ENCODE measurements around the gene MEFV.
"Not testable (repeated sequence)": the region's sequence is repeated elsewhere in the genome, so short reads cannot be mapped to it uniquely, and the experiment has no call there.

Gene MEFV

DNA sequence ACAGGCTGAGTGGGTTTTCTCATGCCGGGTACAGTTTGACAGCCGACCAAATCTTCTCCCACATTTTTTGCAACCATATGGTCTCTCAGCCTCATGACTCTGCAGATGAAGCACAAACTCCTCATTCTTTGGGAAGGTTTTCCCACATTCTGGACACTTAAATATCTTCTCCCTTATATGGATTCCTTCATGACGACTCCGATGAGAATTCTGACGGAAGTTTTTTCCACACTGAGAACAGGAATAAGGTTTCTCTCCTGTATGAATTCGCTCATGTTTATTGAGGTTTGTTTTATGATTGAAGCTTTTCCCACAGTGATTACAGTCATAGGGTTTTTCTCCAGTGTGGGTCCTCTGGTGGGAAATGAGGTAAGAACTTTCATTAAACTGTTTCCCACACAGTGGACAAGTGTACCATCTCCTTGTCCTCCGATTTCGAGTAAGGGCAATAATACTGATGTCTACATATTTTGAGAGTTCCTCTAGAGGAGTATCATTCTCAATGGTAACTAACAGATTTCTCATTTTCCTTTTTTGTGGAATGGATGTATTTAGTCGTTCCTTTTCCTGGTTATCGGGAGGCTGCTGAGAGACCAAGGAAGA is 32.4 kb downstream of the MEFV start:
- Mint-ChIP-seq H3K27me3 (no peaks in the 10 kb centered on the region), H3K4me3 (no peak overlapping the region), H3K9me3 (peaks cover 9 to 13% of the 10 kb centered on the region in 2 donors), H3K27ac (no peak overlapping the region), H3K36me3 (ENCODE audit: insufficient read depth) (peaks cover 31% of the 10 kb centered on the region), H3K4me1 (ENCODE audit: low read depth in 2 of 2) (no peaks in the 10 kb centered on the region)
- ATAC-seq (replicated peaks) (no peak), DNase-seq (no peak)

- H3K4me1 Mint-ChIP-seq (ENCODE audit: low read depth in 2 of 2) = peaks cover 5 to 13% of the 10 kb centered on the region in 2 donors
- DNase-seq (no peak), ATAC-seq (replicated peaks) (no peak)
- H3K27ac Mint-ChIP-seq = peak overlapping the region in 1 of 2 donors; percentile 35
- H3K9me3 Mint-ChIP-seq = peaks cover 5 to 7% of the 10 kb centered on the region in 2 donors
- peaks cover 17% of the 10 kb centered on the region for H3K36me3 Mint-ChIP-seq (ENCODE audit: insufficient read depth)
- no peaks in the 10 kb centered on the region for H3K27me3 Mint-ChIP-seq
- H3K4me3 Mint-ChIP-seq = no peak overlapping the region
Measured at GRCh38 chr16:3220839-3221238, 35.6 kb downstream of the MEFV start.

DNA sequence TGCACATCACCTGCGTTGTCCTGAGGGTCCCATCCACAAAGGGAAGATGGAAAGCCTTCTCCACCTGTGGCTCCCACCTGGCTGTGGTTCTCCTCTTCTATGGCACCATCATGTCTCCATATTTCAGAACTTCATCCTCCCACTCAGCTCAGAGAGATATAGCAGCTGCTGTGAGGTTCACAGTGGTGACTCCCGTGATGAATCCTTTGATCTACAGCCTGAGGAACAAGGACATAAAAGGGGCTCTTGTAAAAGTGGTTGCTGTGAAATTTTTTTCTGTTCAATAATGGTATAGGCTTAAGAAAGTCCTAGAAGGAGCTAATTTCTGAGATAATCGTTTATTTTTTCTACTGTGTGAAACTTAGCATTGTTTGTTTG is 40.2 kb downstream of the MEFV start:
- Mint-ChIP-seq H3K4me1 (ENCODE audit: low read depth in 2 of 2) (peaks cover 22 to 32% of the 10 kb centered on the region in 2 donors), H3K27ac (peak overlapping the region; percentile 92 to 96), H3K27me3 (no peaks in the 10 kb centered on the region), H3K4me3 (peak overlapping the region; percentile 65 to 76), H3K36me3 (ENCODE audit: insufficient read depth) (peaks cover 18% of the 10 kb centered on the region), H3K9me3 (no peaks in the 10 kb centered on the region)
- ATAC-seq (replicated peaks) (no peak), DNase-seq (no peak)

DNA sequence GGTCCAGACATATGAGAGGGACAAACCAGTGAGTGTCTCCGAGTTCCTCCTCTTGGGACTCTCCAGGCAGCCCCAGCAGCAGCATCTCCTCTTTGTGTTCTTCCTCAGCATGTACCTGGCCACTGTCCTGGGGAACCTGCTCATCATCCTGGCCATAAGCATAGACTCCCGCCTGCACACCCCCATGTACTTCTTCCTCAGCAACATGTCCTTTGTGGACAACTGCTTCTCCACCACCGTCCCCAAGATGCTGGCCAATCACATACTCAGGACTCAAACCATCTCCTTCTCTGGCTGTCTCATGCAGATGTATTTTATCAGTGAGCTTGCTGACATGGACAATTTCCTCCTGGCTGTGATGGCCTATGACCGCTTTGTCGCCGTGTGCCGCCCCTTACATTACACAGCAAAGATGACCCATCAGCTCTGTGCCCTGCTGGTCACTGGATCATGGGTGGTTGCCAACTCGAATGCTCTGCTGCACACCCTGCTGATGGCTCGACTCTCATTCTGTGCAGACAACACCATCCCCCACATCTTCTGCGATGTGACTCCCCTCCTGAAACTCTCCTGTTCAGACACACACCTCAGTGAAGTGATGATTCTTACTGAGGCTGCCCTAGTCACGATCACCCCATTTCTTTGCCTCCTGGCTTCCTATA is 40.7 kb downstream of the MEFV start:
- Mint-ChIP-seq H3K27ac (peak overlapping the region; percentile 92 to 96), H3K27me3 (no peaks in the 10 kb centered on the region), H3K4me1 (ENCODE audit: low read depth in 2 of 2) (peaks cover 22 to 32% of the 10 kb centered on the region in 2 donors), H3K36me3 (ENCODE audit: insufficient read depth) (peaks cover 18% of the 10 kb centered on the region), H3K4me3 (peak overlapping the region; percentile 65 to 76), H3K9me3 (no peaks in the 10 kb centered on the region)
- ATAC-seq (replicated peaks) (no peak), DNase-seq (no peak)

GRCh38 chr16:3214904-3215600 is 41.4 kb downstream of the MEFV start:
- H3K4me1 Mint-ChIP-seq (ENCODE audit: low read depth in 2 of 2) = peaks cover 22 to 32% of the 10 kb centered on the region in 2 donors
- H3K36me3 Mint-ChIP-seq (ENCODE audit: insufficient read depth) = peaks cover 17% of the 10 kb centered on the region
- H3K4me3 Mint-ChIP-seq = peak overlapping the region; percentile 65 to 76
- H3K27ac Mint-ChIP-seq = peak overlapping the region; percentile 92 to 96
- H3K9me3 Mint-ChIP-seq = no peaks in the 10 kb centered on the region
- DNase-seq = peak; percentile 18 to 50 (median 25)
- ATAC-seq (replicated peaks) = peak; percentile 97
- no peaks in the 10 kb centered on the region for H3K27me3 Mint-ChIP-seq

- peaks cover 22 to 28% of the 10 kb centered on the region in 2 donors for H3K4me1 Mint-ChIP-seq (ENCODE audit: low read depth in 2 of 2)
- ATAC-seq (replicated peaks) (no peak), DNase-seq (no peak)
- H3K9me3 Mint-ChIP-seq = no peaks in the 10 kb centered on the region
- H3K36me3 Mint-ChIP-seq (ENCODE audit: insufficient read depth) = peaks cover 15% of the 10 kb centered on the region
- H3K4me3 Mint-ChIP-seq = no peak overlapping the region
- H3K27ac Mint-ChIP-seq = no peak overlapping the region
- peaks cover 0 to 9% of the 10 kb centered on the region in 2 donors for H3K27me3 Mint-ChIP-seq
Measured at GRCh38 chr16:3212567-3212966, 43.9 kb downstream of the MEFV start.

DNA sequence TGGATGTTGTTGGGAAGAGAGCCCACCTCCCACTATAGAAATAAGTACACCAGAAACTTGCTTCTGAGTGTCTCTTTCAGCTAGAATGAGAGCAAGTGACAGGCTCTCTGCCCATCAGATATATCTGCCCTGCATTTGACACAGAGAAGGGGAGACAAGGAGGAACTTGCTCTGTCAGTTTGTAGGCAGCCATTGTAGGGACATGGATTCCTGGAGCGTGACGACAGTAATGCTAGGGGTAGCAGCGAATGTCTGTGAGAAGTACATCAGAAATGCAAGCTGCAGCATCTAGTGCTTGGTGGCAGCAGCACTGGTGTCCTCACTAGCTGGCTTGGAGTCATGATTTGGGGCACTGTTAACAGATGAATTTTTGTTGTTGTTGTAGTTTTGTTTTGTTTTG is 44.4 kb downstream of the MEFV start:
- no peak overlapping the region for H3K27ac Mint-ChIP-seq
- DNase-seq = no peak
- H3K9me3 Mint-ChIP-seq = no peaks in the 10 kb centered on the region
- H3K4me3 Mint-ChIP-seq = no peak overlapping the region
- H3K4me1 Mint-ChIP-seq (ENCODE audit: low read depth in 2 of 2) = peaks cover 22 to 27% of the 10 kb centered on the region in 2 donors
- ATAC-seq (replicated peaks) = no peak
- H3K27me3 Mint-ChIP-seq = peaks cover 0 to 9% of the 10 kb centered on the region in 2 donors
- peaks cover 15% of the 10 kb centered on the region for H3K36me3 Mint-ChIP-seq (ENCODE audit: insufficient read depth)

GRCh38 chr16:3207086-3207953 is 49.1 kb downstream of the MEFV start:
- Mint-ChIP-seq H3K27me3 (peaks cover 19 to 33% of the 10 kb centered on the region in 2 donors), H3K36me3 (ENCODE audit: insufficient read depth) (no peaks in the 10 kb centered on the region), H3K4me3 (no peak overlapping the region), H3K4me1 (ENCODE audit: low read depth in 2 of 2) (peaks cover 0 to 3% of the 10 kb centered on the region in 2 donors), H3K27ac (no peak overlapping the region), H3K9me3 (peaks cover 0 to 20% of the 10 kb centered on the region in 2 donors)
- ATAC-seq (replicated peaks) (no peak), DNase-seq (no peak)

DNA sequence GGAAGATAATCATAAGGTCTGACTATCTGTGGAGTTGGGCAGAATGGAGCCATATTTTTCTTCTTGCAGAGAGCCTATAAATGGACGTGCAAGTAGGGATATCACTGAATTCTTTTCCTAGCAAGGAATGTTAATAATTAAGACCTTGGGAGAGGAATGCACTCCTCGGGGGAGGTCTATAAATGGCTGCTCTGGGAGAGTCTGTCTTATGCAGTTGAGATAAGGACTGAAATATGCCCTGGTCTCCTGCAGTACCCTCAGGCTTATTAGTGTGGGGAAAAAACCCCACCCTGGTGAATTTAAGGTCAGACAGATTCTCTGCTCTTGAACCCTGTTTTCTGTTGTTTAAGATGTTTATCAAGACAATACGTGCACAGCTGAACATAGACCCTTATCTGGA is 50.5 kb downstream of the MEFV start:
- not testable (repeated sequence) for H3K36me3 Mint-ChIP-seq (ENCODE audit: insufficient read depth); H3K4me1 Mint-ChIP-seq (ENCODE audit: low read depth in 2 of 2); DNase-seq; ATAC-seq (replicated peaks); H3K4me3 Mint-ChIP-seq; H3K27ac Mint-ChIP-seq
- H3K9me3 Mint-ChIP-seq = peaks cover 0 to 20% of the 10 kb centered on the region in 2 donors
- H3K27me3 Mint-ChIP-seq = peaks cover 19 to 33% of the 10 kb centered on the region in 2 donors

GRCh38 chr16:3202903-3203539 is 53.4 kb downstream of the MEFV start:
- no peaks in the 10 kb centered on the region for H3K36me3 Mint-ChIP-seq (ENCODE audit: insufficient read depth)

GRCh38 chr16:3198334-3199072 is 57.9 kb downstream of the MEFV start:
- peaks cover 0 to 4% of the 10 kb centered on the region in 2 donors for H3K4me1 Mint-ChIP-seq (ENCODE audit: low read depth in 2 of 2)
- H3K36me3 Mint-ChIP-seq (ENCODE audit: insufficient read depth) = no peaks in the 10 kb centered on the region
- no peak overlapping the region for H3K4me3 Mint-ChIP-seq
- no peaks in the 10 kb centered on the region for H3K9me3 Mint-ChIP-seq
- DNase-seq (no peak), ATAC-seq (replicated peaks) (no peak)
- H3K27me3 Mint-ChIP-seq = peaks cover 33 to 43% of the 10 kb centered on the region in 2 donors
- H3K27ac Mint-ChIP-seq = no peak overlapping the region

More at GRCh38 chr16:3202903-3203539, 53.4 kb downstream of the MEFV start:
- no peak overlapping the region for H3K27ac Mint-ChIP-seq
- peaks cover 32 to 42% of the 10 kb centered on the region in 2 donors for H3K27me3 Mint-ChIP-seq
- DNase-seq (no peak), ATAC-seq (replicated peaks) (no peak)
- H3K4me3 Mint-ChIP-seq = no peak overlapping the region
- peaks cover 0 to 20% of the 10 kb centered on the region in 2 donors for H3K9me3 Mint-ChIP-seq
- H3K4me1 Mint-ChIP-seq (ENCODE audit: low read depth in 2 of 2) = peaks cover 0 to 3% of the 10 kb centered on the region in 2 donors

- H3K9me3 Mint-ChIP-seq; H3K27ac Mint-ChIP-seq; DNase-seq; ATAC-seq (replicated peaks); H3K36me3 Mint-ChIP-seq (ENCODE audit: insufficient read depth); H3K4me1 Mint-ChIP-seq (ENCODE audit: low read depth in 2 of 2); H3K4me3 Mint-ChIP-seq: not testable (repeated sequence)
- peaks cover 34 to 48% of the 10 kb centered on the region in 2 donors for H3K27me3 Mint-ChIP-seq
Measured at GRCh38 chr16:3197694-3198333, 58.6 kb downstream of the MEFV start.
